ENCODE measurements around the gene SPRTN.

GRCh38 chr1:231395998-231396390, 57.9 kb downstream of the SPRTN start:
- TF ChIP-seq, protein P1, sequence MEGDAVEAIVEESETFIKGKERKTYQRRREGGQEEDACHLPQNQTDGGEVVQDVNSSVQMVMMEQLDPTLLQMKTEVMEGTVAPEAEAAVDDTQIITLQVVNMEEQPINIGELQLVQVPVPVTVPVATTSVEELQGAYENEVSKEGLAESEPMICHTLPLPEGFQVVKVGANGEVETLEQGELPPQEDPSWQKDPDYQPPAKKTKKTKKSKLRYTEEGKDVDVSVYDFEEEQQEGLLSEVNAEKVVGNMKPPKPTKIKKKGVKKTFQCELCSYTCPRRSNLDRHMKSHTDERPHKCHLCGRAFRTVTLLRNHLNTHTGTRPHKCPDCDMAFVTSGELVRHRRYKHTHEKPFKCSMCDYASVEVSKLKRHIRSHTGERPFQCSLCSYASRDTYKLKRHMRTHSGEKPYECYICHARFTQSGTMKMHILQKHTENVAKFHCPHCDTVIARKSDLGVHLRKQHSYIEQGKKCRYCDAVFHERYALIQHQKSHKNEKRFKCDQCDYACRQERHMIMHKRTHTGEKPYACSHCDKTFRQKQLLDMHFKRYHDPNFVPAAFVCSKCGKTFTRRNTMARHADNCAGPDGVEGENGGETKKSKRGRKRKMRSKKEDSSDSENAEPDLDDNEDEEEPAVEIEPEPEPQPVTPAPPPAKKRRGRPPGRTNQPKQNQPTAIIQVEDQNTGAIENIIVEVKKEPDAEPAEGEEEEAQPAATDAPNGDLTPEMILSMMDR (IDR thresholded peaks at IDR 0.05; ENCODE audit: poor library complexity), result no peak
- TF ChIP-seq EZH2phosphoT487 (IDR thresholded peaks at IDR 0.05; ENCODE audit: low read depth, severe bottlenecking, unreplicated experiment), result no peak

All from hepatocyte (in vitro differentiated cells).